ENCODE measurements around the gene EXOC2.
"Not testable (repeated sequence)": the region's sequence is repeated elsewhere in the genome, so short reads cannot be mapped to it uniquely, and the experiment has no call there.

The EXOC2 gene

GRCh38 chr6:579339-579738 lies 113.6 kb downstream of the EXOC2 start:
- DNase-seq (ENCODE audit: low spot score) = no peak

DNA sequence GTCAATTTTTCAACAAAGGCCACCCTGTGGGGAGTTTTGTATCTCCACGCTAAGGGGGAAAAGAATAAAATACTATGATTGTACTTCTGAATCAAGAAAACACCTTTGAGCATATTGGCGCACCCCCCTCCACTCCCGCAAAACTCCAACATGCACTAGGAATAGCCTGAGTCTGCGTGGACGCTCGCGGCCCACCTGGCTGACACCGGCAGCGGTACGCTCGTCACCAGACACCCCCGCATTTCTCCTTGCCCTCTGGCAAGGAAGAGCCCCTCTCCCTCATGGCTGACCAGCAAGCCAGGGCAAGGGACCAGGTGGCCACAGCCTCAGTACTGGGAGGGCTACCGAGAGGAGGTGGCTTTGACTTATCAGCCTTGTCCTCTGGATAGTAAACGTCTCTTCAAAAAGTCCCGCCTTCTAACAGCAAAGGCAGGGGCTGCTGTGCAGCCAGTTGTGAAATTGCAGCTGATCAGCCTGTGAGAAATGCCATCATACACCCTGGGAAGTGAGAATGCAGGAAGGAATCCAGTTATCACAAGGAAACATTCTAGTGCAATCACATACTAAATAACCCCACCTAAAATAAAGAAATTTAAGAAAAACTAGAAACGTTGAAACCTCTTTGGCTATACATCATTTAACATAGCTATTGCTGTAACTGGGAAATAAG lies 120.2 kb downstream of the EXOC2 start:
- no peak for DNase-seq (ENCODE audit: low spot score)

DNA sequence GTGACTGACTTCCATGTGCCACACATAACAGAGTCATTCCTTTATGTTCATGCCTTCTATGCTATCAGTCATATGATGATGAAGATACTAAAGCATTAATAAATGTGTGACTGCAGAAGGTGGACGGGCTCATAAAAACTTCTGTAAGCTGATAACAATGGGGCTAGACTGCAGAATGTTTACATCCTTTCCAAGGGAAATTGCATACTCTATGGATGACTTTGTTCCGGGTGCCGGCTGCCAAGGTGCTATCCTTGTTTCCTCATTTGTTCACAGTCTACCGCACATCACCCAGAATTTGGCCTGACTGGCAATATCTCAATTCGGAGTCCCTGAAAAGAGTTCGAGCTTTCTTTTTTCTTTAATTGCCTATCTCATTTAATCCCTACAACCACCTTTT lies 121.0 kb downstream of the EXOC2 start:
- no peak for DNase-seq (ENCODE audit: low spot score)

- no peak for DNase-seq (ENCODE audit: low spot score)
Measured at GRCh38 chr6:570825-571224, 122.1 kb downstream of the EXOC2 start.

GRCh38 chr6:568954-569523 lies 123.9 kb downstream of the EXOC2 start:
- DNase-seq (ENCODE audit: low spot score) = no peak

- no peak for DNase-seq (ENCODE audit: low spot score)
Measured at GRCh38 chr6:568085-568484, 124.9 kb downstream of the EXOC2 start.

GRCh38 chr6:563863-564262 lies 129.1 kb downstream of the EXOC2 start:
- no peak for DNase-seq (ENCODE audit: low spot score)

DNA sequence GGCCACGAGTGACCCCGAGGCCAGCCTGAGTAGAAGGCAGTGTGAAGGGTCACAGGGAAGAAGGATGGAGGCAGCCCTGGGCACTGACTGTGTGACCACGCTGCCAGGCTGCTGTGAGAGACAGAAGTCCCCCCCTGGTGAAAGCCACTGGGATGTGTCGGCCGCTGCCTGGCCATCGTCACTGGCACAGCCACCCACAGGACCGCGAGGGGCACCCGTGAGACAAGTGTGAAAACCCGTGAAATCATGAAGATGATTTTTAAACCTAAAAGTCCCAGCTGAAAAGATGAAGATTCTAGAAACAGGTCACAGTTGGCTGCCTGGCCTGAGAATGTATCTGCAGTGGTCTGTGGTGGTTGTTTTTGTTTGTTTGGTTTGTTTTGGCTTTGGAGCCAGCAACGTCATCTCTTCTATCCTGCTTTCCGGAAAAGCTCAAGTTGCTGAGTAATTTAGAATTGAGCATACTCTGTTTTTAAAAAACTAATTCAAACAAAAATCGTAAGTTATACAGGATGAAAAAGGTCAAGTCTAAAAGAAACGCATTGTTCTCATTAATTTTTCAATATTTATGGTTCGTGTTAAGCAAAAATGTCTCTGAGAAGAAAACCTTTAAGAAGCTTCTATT lies 130.8 kb downstream of the EXOC2 start:
- no peak for DNase-seq (ENCODE audit: low spot score)

- DNase-seq (ENCODE audit: low spot score) = not testable (repeated sequence)
Measured at GRCh38 chr6:561335-561734, 131.6 kb downstream of the EXOC2 start.

GRCh38 chr6:558959-559358 lies 134.0 kb downstream of the EXOC2 start:
- no peak for DNase-seq (ENCODE audit: low spot score)

DNA sequence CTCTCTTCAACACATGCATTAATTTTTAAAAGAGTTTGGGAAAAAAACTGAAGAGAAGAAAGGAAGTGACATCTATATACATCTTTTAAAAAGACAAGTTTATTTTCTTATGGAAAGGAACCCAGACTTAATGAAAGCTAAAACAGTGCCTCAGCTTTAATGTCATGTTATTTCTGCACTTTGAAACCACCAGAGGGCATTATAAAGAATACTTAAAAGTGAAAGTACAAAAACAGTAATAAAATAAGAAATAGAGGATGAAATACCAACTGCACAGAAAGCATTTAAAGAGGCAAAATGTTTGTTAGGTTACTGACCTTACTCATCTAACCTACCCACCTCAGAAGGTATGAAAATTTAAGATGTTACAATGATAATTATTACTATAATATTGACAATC lies 134.8 kb downstream of the EXOC2 start:
- peak; percentile 20 for DNase-seq (ENCODE audit: low spot score)

DNA sequence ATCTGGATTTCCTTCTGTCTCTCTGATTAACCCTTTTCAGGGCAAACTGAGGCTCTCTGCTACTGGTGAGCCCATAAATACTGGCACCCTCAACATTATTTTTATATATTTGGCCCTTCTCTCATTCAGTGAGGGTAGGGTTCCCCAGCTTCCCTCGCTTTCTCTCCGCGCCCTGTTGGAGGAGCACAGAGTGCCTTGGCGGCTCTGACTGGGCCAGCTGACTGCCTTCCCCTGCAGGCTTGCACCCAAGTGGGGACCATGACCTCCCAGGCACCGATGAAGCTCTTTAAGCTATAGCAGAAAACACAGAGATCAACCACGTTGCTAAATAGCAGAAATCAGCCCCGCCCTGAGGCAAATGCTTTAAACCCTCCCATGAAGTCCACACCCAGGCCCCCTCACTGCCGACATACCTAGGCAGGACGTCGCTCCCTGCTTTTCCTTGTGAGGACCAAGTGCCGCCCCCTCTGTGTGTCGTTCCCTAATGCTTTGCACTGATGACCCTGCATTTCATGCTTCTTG lies 141.0 kb downstream of the EXOC2 start:
- no peak for DNase-seq (ENCODE audit: low spot score)

DNA sequence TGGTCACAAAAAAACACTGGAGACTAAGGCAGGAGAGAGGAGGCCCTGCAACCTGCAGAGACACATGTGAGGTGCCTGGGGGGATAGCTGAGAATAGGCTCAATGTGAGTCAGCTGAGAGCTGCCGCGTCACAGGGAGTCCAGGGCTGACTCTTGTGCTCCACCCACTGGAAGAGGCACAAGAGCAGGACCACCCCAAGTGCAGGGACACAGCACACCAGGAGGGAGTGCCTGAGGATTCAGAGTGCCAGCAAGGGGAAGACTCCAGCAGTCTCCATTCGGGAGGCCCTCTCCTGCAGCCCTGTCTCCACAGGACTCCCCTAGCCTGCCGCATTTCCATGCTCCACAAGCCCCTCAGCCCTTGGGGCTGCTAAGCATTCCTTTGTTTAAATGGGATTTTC lies 141.5 kb downstream of the EXOC2 start:
- no peak for DNase-seq (ENCODE audit: low spot score)

DNA sequence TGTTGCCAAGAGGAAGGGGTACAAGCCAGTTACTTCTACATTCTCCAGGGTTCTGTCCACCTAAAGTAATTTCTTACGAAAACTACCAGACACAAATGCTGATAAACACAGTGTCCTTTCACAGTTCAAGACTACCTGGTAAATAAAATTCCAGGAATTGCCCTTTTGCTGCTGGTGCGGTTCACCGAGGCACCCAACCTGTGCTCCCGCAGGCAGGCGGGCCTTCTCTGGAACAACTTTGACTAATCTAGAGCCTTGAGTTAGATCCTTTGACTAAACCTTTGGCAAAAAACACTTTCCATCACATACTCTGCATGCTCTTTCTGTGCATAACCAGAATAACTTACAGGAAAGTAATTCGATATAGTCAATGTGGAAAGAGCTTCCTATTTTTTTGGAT lies 143.0 kb downstream of the EXOC2 start:
- no peak for DNase-seq (ENCODE audit: low spot score)

DNA sequence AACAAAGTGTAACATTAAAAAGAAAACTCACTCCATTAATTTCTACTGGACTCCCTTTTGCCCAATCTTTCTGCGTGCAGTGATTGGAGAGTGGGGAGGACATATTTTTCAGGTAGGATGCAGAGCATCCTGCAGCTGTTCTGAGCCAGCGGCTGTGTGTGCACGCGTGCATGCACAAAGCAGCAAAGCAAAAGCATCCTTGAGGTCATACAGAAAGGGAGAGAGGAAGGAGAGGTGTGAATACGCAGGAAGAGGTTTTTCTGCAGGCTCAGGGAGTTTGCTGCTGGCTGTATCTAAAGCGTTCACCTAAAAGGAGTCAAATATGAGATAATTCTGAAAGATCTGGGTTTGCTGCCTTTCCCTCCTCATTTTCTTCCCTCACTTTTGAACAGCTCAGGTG lies 144.4 kb downstream of the EXOC2 start:
- no peak for DNase-seq (ENCODE audit: low spot score)

DNA sequence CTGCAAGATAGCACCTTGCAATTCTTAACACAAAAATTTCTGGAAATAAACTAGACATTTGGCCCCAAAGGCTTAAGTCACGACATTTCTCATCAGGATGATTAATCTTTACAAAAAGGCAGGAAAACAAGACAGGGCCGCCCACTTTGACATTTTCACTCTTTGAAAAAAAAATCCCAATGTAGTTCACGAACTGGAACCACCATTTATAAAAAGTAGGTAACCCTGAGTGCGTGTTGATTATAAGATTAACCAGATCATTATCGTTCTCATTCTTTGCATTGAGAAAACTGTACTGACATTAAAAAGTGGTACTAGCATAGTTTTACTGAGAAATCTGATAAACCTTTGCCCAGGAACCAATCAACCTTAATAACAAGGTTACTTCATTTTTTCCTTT lies 144.8 kb downstream of the EXOC2 start:
- DNase-seq (ENCODE audit: low spot score) = no peak

DNA sequence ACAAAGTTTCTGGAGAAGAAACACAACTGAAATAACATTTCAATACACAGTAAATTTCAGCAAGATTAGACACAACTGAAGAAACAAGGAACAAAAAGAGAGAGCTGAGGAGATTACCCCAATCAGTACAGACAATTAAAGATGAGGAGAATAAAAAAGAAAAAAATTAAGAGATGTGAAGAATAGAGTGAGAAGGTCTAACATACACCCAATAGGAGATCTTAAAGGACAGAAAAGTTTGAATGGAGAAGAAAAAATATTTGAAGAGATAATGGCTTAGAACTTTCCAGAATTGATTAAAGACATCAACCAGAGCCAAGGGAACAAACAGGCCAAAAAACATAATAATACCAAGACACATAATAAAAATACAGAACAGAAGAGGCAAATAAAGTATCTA lies 152.4 kb downstream of the EXOC2 start:
- no peak for DNase-seq (ENCODE audit: low spot score)

DNA sequence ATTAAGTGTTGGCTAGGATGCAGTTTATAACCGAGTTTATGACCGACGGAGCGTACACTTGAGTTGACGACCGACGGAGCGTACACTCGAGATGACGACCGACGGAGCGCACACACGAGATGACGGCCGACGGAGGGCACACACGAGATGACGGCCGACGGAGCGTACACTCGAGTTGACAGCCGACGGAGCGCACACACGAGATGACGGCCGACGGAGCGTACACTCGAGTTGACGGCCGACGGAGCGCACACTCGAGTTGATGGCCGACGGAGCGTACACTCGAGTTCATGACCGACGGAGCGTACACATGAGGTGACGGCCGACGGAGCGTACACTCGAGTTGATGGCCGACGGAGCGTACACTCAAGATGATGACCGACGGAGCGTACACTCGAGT lies 155.8 kb downstream of the EXOC2 start:
- no peak for DNase-seq (ENCODE audit: low spot score)

- no peak for DNase-seq (ENCODE audit: low spot score)
Measured at GRCh38 chr6:530425-530824, 162.5 kb downstream of the EXOC2 start.

DNA sequence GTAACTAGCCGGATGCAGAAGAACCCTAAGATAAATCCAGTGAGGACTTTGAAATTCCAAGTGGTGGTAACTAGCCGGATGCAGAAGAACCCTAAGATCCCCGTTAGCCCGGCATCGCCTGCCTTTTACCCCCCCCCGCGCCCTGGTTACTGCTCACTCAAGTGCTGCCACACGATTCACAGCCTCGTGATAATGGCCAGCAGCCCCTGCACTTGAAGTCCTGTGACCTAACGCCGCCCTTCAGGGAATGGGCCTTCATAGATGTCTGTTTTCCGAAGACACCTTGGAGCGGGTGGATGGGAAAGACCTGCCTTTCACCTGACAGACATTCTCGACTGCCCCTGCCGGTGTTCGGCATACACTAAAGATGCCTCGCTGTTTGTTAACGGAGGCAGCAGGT lies 163.9 kb downstream of the EXOC2 start:
- DNase-seq (ENCODE audit: low spot score) = no peak

DNA sequence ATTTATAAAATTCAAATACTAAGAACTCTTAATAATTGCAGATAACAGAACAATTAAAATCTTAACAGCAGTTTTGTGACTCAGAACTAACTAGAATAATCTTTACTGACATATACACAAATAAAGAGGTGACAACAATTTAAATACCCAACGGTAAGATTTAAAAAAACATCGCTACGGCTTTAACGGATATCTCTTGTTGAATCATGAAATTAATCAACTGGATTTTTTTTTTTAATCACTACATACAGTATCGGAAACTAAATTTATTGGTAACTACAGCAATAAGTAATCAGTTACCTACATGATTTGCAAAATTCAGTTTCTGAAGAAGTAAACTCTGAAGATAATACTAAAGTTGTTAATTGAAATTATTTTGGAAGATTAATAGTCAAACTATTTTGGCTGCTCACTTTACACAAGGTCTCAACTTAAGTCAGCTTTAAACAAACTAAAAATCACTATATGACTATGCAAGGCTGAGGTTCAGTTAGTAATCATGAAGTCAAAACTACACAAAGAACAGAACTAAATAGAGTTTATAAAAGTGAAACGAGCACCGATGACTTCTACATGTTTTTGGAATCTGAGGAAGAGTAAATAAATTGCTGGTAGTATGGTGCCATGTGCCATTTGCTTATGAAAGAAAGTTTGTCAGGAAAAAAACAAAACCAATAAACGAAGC lies 164.8 kb downstream of the EXOC2 start:
- DNase-seq (ENCODE audit: low spot score) = no peak

DNA sequence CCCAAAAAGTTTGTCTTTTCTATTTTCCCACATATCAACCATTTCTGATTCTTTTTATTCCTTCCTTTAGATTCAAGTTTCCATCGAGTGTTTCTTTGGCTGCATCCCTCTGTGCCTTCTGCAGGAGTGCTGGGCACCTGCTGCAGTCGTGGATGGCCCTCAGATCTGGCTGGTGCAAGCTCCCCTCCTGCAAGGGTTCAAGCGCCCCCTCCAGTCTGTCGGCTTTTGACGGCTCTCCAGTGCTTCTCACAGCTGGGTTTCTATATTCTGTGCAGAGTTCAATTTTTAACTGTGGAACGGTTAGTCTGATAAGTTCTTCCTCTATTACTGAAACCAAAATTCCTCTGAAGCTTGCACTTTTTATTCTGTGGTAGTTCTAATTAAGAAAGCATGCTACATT lies 168.1 kb downstream of the EXOC2 start:
- DNase-seq (ENCODE audit: low spot score) = no peak

- DNase-seq (ENCODE audit: low spot score) = no peak
Measured at GRCh38 chr6:520820-521219, 172.1 kb downstream of the EXOC2 start.

Data from hepatic stellate cell (primary cell).